GM19467 (cell line): Measurements from ENCODE around the gene MAN1C1.

ENCODE experiments used
- ATAC-seq: cut with Tn5 transposase; IDR thresholded peaks from one replicate; pipeline ENCODE4 v1.9.1; 2021; ENCODE audit warnings: mild to moderate bottlenecking, moderate library complexity; ENCODE audit not compliant: unreplicated experiment

The MAN1C1 gene

DNA sequence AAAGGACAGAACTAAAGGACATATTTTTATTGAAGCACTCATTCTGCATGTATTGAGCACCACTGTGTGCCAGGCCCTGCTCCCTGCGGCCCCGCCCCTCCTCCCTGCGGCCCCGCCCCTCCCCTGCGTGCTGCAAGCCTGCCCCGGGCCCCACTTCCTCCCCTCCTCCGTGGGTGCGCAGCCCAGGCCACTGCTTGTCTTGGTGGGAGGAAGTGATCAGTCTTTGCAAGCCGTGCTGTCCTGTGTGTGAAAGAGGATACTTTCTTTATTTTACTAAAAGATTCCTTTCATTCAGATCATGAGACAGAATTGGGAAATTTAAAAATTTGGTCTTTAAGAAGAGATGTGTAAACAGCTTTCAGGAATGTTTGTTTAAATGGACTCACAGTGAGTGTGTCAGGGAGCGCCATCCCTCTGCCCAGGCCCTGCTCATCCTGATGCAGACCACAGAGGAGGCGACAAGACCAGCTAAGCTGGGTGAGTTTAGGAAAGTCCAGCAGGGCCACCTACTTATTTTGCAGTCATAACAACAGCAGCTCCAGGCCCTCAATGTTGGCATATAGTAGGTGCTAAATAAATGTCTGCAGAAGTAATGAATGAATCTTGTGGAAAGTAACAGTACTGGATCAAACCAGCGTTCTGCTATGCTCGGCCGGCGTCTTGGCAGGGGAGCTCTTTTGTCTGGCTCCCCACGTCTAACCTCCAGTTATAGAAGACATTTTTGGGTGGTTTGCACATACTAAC lies 95.1 kb downstream of the MAN1C1 start:
- ATAC-seq, result no peak

DNA sequence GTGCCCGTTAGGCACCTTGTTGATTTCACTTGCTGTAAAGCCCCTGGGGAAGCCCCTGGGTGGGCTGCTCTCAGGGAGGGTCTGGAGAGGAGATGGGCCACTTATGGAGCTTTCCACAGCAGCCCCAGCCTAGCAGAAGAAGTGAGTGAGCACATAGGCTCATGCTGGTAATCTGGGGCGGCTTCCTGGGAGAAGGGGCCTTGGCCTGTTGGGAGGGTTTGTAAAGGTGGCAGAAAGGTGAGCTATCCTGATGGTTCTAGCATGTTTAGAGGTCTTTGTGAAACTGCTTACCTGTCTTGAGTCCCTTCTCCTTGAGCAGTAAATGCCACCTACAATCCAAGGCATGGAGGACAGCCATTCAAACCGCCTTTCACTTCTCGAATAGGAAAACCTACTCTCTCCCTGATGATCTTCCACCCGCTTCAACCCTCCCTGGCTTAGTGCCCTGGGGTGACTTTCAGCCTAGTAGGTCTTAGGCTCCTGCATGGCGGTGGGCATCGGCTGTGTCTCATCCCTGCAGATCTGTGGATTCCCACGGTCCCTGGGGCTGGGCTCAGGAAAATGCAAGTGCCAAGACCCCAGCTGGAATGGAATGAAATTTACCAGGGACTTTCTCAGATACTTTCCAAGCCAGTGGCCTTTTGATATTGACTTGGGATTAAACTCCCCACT lies 95.8 kb downstream of the MAN1C1 start:
- no peak for ATAC-seq

DNA sequence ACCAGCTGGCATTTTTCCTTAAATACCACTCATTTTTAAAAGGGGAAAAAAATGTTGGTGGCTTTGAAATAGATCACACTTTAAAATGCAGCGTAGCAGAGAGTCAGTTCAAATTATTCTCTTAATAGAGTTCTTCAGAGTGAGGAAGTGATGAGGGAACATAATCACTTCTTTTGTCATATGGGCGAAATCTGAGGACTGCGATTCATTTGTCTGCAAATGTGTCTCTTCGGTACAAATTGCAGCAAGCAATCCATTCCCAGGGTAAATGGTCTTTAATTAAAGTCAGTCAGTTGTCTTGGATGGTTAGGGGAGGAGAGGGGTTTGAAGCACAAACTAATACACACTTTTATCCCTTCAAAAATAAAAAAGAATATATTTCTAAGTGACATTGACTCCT lies 97.4 kb downstream of the MAN1C1 start:
- no peak for ATAC-seq

- no peak for ATAC-seq
Measured at GRCh38 chr1:25714372-25714931, 97.9 kb downstream of the MAN1C1 start.

GRCh38 chr1:25715888-25716287 lies 99.3 kb downstream of the MAN1C1 start:
- no peak for ATAC-seq

DNA sequence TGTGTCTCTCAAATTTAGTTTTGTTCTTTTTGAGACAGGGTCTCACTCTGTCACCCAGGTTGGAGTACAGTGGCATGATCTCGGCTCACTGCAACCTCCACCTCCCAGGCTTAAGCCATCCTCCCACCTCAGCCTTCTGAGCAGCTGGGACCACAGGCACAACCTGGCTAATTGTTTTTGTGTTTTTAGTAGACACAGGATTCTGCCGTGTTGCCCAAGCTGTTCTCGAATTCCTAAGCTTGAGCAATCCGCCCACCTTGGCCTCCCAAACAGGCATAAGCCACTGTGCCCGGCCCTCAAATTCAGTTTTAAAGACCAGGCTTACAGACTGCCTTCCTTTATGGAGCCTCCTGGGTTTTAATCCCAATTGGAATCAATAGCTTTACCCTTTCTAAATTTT lies 99.7 kb downstream of the MAN1C1 start:
- no peak for ATAC-seq

DNA sequence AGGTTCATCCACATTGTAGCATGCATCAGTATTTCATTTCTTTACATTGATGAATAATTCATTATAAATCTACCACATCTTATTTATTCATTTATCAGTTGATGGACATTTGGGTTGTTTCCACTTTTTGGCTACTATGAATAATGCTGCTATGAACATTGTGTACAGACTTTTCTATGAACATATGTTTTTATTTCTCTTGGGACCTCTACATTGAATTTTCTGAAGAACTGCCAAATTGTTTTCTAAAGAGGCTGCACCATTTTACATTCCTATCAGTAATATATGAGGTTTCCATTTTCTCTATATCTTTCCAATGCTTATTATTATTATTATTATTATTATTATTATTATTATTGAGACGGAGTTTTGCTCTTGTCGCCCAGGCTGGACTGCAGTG lies 102.1 kb downstream of the MAN1C1 start:
- no peak for ATAC-seq

- no peak for ATAC-seq
Measured at GRCh38 chr1:25720624-25721023, 104.0 kb downstream of the MAN1C1 start.

DNA sequence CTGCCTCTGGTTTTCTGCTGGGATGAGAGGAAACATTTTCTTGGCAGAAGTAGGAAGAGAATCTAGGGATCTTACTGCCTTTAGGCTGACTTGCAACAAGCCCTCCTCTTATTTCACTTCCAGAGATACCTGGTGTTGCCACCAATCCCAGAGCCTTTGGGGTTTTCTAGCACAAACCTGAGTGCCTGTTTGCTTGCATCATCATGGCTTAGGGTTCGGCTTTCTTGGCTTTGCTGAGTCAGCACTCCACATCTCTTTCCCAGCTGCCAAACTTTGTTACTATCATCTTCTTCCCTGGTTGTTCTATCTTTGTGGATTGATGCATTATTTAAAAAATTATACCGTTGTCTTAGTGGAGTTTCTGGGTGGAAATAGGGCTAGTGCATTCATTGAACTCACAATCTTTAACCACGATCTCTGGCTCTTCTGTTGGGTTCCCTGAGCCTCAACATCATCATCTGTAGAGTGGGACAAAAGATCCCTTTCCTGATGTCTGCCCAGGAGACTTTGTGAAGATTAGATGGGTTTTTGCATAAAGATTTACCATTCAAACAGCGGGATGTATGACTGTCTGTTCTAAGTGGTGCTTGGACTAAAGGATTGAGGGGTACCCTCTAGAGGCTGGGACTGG lies 106.8 kb downstream of the MAN1C1 start:
- no peak for ATAC-seq

- ATAC-seq, result no peak
Measured at GRCh38 chr1:25724201-25724600, 107.6 kb downstream of the MAN1C1 start.

DNA sequence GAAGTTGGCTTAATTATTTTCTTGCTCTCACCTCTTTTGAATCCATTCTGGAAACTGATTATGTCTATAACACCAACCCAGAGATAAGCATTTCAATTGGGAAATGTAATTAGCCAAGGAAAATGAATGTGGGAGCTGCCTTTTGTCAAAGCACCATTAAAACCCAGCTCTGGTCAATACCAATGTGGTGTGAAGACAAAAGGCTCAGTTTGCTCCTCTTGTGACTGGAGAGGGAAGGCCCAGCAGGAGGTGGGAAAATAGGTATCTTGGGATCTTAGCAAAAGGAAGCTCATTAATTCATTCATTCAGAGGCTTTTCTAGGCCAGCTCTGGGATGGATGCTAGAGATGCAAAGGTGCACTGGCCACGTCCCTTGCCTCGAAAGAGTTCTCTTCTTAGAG lies 108.4 kb downstream of the MAN1C1 start:
- ATAC-seq, result no peak

DNA sequence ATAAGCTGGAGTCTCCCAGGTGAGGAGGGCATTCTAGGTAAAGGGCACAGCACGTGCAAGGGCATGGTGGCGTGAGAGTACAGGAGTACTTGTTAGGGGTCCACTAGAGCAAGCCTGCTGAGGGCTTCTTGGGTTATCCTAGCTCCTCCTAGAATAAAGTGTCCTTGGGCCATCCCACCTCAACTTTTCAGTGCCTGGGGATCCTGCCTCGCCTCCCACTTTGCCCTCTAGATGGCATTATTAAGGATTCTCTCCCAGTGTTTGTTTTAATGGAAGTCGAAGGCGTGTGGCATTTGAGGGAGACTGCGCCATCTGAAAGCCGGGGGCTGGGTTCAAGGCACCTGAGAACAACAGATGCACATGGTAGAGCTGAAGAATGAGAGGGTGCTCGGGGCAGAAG lies 108.9 kb downstream of the MAN1C1 start:
- no peak for ATAC-seq

- ATAC-seq, result no peak
Measured at GRCh38 chr1:25727088-25727487, 110.5 kb downstream of the MAN1C1 start.

GRCh38 chr1:25727635-25728286 lies 111.2 kb downstream of the MAN1C1 start:
- ATAC-seq, result no peak

DNA sequence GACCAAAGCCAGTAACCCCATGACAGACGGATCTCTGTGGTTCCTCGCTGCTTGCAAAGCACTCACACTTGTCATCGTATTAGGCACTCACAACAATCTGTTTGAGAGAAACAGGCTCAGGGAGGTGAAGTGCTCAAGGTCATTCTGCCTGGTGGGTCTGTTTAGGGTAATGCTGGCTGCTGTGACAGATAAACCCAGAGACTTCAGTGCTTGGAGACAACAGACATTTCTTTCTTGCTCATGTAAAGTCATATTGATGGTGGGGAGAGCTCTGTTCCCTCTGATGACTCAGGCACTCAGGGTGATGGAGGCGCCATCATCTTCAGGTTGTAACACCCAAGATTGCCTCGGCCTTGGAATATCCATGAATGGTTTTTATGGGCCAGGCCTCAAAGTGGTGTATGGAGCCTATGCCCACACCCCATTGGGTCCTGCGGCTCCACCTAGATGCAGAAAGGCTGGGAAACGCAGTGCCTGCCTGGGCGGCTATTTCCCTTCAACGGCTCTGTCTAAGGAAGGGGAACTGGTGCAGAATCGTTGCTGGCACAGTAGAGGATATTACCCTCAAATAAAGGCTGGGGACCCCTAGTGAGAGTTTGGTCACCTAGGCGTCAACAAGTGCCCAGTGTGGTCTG lies 111.8 kb downstream of the MAN1C1 start:
- ATAC-seq, result no peak

GRCh38 chr1:25729045-25729444 lies 112.5 kb downstream of the MAN1C1 start:
- no peak for ATAC-seq

DNA sequence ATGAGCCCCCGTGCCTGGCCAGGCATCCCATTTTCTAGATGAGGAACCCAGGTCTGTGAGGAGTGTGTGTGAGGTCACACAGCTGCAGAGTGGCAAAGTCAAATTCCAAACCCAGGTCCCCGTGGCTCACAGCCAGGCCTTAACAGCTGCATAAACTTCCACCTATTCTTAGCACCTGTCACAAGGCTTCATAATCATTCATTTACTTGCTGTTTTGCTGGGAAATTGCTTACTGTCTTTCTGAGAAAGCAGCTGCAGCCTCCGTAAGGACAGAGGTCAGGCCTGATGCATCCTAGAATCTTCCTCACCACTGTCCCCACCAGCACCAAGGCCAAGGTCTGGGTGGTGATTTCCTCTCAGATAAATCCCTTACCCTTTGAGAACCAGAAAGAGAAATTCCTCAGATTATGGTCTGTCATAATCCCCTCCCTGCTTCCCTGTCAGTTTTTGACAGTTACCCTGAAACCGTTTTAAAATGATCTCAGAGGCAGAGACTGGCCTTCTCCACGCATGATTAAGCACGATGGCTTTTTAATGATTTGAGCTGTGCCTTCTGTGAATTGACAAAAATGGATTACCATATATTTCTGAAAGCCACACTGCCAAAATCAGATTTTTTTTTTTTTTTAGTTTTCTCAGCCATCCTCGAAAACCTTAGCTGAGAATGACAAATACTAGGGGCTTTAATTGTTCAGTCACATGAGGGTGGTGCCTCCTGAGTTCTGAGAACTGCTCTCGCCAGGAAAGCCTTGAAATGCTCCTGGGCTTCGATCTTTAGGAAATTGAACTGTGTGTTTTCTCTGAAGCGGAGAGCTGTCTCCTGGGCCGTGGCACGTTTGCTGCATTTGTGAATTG lies 113.4 kb downstream of the MAN1C1 start:
- ATAC-seq, result no peak

GRCh38 chr1:25731148-25731547 lies 114.6 kb downstream of the MAN1C1 start:
- ATAC-seq, result no peak

DNA sequence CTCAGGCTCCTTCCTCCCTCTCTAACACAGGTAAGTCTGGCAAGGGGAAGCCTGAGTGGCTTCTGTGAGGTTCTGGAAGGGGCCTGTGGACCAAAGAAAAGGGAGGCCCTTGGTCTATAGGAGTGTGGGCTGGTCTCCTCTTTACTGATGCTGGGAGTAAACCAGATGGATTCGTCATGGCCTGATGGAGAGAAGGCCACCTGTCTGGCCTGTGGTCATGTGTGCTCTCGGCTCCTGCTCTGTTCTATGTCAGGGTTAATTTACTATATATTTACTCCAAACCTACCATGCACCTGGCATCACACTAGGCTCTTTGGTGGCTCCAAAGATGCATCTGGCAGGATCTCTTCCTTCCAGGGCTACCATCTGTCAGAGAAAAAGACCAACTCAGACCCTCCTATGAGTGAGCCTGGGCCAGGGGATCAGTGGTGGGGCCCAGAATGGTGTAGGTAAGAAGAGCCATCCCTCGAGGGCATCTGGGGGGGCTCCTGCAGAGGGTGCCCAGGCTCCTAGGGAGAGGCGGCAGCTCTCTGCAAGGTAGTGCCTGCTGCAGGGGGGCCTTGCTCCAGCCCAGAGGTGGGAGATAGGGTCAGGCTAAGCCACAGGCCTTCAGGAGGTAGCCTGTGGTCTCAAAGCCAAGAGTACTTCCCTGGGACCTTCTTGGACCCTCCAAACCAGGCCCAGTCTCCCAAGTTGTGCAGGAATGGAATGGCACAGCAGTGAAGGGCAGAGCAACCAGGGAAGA lies 115.2 kb downstream of the MAN1C1 start:
- no peak for ATAC-seq
